ENCODE data around the gene SELENOM.

The SELENOM gene

DNA sequence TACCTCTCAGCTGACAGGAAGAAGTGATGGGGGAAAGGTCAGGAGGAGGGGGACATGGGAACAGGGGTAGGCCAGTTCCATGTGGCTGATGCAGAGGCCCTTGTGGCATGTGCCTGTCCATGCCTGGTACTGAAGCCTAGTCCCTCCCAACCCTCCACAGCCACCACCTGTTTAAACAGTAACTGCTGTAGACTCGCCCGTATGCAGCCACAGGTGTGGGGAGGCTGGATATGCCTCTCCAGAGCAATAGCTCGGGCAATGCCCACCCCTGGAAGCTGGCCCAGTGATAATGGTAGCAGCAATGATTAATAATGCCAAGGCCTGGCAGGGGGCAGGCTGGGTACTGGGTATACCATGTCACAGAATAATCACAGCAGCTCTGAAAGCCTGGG is 24.0 kb downstream of the SELENOM start:
- no peak for DNase-seq (ENCODE audit: low read depth in 1 of 2, low spot score in 1 of 2)
- H3K27me3 ChIP-seq (ENCODE audit: insufficient read depth, poor library complexity, severe bottlenecking), result no peaks in the 10 kb centered on the region
- TF ChIP-seq, protein P1, sequence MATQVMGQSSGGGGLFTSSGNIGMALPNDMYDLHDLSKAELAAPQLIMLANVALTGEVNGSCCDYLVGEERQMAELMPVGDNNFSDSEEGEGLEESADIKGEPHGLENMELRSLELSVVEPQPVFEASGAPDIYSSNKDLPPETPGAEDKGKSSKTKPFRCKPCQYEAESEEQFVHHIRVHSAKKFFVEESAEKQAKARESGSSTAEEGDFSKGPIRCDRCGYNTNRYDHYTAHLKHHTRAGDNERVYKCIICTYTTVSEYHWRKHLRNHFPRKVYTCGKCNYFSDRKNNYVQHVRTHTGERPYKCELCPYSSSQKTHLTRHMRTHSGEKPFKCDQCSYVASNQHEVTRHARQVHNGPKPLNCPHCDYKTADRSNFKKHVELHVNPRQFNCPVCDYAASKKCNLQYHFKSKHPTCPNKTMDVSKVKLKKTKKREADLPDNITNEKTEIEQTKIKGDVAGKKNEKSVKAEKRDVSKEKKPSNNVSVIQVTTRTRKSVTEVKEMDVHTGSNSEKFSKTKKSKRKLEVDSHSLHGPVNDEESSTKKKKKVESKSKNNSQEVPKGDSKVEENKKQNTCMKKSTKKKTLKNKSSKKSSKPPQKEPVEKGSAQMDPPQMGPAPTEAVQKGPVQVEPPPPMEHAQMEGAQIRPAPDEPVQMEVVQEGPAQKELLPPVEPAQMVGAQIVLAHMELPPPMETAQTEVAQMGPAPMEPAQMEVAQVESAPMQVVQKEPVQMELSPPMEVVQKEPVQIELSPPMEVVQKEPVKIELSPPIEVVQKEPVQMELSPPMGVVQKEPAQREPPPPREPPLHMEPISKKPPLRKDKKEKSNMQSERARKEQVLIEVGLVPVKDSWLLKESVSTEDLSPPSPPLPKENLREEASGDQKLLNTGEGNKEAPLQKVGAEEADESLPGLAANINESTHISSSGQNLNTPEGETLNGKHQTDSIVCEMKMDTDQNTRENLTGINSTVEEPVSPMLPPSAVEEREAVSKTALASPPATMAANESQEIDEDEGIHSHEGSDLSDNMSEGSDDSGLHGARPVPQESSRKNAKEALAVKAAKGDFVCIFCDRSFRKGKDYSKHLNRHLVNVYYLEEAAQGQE (IDR thresholded peaks at IDR 0.05; ENCODE audit: insufficient replicate concordance, low read depth), result no peak
- TF ChIP-seq SPI1 (IDR thresholded peaks at IDR 0.05; ENCODE audit: borderline replicate concordance, low read depth), result no peak
- TF ChIP-seq, protein P2, sequence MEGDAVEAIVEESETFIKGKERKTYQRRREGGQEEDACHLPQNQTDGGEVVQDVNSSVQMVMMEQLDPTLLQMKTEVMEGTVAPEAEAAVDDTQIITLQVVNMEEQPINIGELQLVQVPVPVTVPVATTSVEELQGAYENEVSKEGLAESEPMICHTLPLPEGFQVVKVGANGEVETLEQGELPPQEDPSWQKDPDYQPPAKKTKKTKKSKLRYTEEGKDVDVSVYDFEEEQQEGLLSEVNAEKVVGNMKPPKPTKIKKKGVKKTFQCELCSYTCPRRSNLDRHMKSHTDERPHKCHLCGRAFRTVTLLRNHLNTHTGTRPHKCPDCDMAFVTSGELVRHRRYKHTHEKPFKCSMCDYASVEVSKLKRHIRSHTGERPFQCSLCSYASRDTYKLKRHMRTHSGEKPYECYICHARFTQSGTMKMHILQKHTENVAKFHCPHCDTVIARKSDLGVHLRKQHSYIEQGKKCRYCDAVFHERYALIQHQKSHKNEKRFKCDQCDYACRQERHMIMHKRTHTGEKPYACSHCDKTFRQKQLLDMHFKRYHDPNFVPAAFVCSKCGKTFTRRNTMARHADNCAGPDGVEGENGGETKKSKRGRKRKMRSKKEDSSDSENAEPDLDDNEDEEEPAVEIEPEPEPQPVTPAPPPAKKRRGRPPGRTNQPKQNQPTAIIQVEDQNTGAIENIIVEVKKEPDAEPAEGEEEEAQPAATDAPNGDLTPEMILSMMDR (IDR thresholded peaks at IDR 0.05; ENCODE audit: insufficient read depth, low read length), result no peak
- no peak for TF ChIP-seq GABPA (IDR thresholded peaks at IDR 0.05; ENCODE audit: low read depth)
- TF ChIP-seq POLR2AphosphoS5 (IDR thresholded peaks at IDR 0.05; ENCODE audit: low read depth), result no peak
- no peak overlapping the region for H3K4me3 ChIP-seq (replicated peaks; ENCODE audit: insufficient read depth, low read length)
- H3K27ac ChIP-seq (replicated peaks), result no peak overlapping the region

DNA sequence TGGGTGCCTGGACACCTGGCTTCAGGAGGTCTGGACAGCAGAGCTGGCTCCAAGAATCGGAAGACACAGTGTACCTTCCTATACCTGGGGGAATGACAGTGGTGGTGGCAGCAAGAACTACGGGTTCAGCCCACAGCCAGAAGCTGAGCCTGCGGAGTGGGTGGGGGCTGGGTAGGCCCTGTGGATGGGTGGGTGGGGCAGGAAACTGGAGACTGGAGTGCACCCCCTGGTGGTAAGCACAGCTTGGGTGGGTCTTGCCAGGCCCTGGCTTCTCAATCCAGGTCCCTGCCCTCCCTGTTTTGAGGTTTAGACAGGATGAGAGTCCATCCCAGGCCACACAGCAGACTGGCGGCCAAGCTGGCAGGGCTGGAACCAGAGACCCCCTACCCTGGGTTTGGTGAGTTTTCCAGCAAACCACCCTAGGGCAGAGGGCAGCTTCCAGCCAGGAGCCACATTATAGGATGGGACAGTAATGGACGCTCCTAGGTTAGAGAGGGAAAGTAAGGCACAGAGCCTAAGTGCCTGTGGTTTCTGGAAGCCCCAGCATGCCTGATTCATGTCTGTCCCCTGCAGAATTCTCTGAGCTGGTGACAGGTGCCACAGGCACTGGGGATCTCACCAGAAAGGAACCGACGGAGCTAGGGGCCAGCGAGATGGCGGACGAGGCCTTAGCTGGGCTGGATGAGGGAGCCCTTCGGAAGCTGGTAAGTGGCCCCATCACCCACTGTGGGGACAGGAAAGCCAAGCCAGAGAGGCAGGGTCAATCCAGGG is 24.6 kb downstream of the SELENOM start:
- DNase-seq (ENCODE audit: low read depth in 1 of 2, low spot score in 1 of 2), result peak; percentile 28 to 34
- Histone ChIP-seq H3K27me3 (ENCODE audit: insufficient read depth, poor library complexity, severe bottlenecking) (no peaks in the 10 kb centered on the region), H3K27ac (replicated peaks) (no peak overlapping the region), H3K4me3 (replicated peaks; ENCODE audit: insufficient read depth, low read length) (no peak overlapping the region)
- TF ChIP-seq SPI1 (IDR thresholded peaks at IDR 0.05; ENCODE audit: borderline replicate concordance, low read depth) (no peak), POLR2AphosphoS5 (IDR thresholded peaks at IDR 0.05; ENCODE audit: low read depth) (no peak)
- TF ChIP-seq, protein P2 (IDR thresholded peaks at IDR 0.05; ENCODE audit: insufficient read depth, low read length), result peak; percentile 24

DNA sequence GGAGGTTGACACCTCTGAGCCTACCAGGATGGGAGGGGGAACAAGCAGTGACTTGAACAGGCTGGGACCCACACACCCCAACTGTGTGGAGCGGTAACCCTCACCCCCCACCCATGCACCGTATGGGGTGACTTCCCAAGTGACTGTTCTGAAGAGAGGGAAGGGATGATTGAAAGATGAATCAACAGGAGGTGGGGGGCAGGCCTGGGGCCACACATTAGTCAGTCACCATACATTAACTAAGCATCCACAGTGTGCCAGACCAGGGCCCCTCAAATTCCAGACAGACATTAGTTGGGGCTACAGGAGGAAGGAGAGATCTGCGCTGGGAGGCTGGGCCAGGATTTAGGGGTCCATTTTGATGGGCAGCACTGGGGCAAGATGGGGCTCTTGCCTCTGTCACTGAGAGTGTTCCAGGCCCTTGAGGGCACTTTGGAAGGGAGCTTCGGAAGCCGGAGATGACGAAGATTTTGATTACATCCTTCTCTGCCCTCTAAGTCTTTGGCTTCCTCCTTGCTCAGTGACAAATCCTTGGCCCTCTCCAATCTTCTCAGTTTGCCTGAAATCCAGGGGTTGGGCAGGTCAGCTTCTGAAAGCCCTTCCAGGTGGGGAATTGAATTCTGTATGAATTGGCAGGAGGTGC is 25.3 kb downstream of the SELENOM start:
- Histone ChIP-seq H3K27ac (replicated peaks) (no peak overlapping the region), H3K27me3 (ENCODE audit: insufficient read depth, poor library complexity, severe bottlenecking) (no peaks in the 10 kb centered on the region), H3K4me3 (replicated peaks; ENCODE audit: insufficient read depth, low read length) (no peak overlapping the region)
- no peak for DNase-seq (ENCODE audit: low read depth in 1 of 2, low spot score in 1 of 2)
- TF ChIP-seq GABPA (IDR thresholded peaks at IDR 0.05; ENCODE audit: low read depth), result no peak
- TF ChIP-seq, protein P2 (IDR thresholded peaks at IDR 0.05; ENCODE audit: insufficient read depth, low read length), result no peak
- TF ChIP-seq POLR2AphosphoS5 (IDR thresholded peaks at IDR 0.05; ENCODE audit: low read depth), result no peak
- no peak for TF ChIP-seq SPI1 (IDR thresholded peaks at IDR 0.05; ENCODE audit: borderline replicate concordance, low read depth)
- TF ChIP-seq, protein P1 (IDR thresholded peaks at IDR 0.05; ENCODE audit: insufficient replicate concordance, low read depth), result no peak
